H1 (cell line): ENCODE measurements around the gene CPA1. TPM values are rescaled to one million over a fixed set of nuclear protein-coding genes. Genes with fewer than 3 reads are reported as not detected.

Experiments
- CTBP2 ChIP-seq: IDR thresholded peaks from 2 replicates; pipeline ENCODE4 v1.7.0; 2011; ENCODE audit warnings: borderline replicate concordance, mild to moderate bottlenecking, moderate library complexity, mixed read lengths, low read length; ENCODE audit not compliant: insufficient read depth, insufficient read length
- KDM5A ChIP-seq: fragments of 200-600 bp; IDR thresholded peaks from 2 replicates; pipeline ENCODE4 v1.7.1; 2012; ENCODE audit warnings: mild to moderate bottlenecking, low read length, inconsistent platforms, mixed read lengths
- NANOG ChIP-seq: IDR thresholded peaks from 2 replicates; pipeline ENCODE4 v1.6.1; 2011; ENCODE audit warnings: low read length, low read depth, mild to moderate bottlenecking, inconsistent platforms; ENCODE audit not compliant: insufficient read depth, poor library complexity, severe bottlenecking
- PHF8 ChIP-seq: fragments of 200-600 bp; sonication (generic); conservative IDR thresholded peaks from 2 replicates; pipeline ENCODE4 v1.7.1; 2012; ENCODE audit warnings: low read depth, mild to moderate bottlenecking, inconsistent platforms, low read length, moderate library complexity
- polyA plus RNA-seq, 7 experiments: library from polyadenylated mRNA; depleted of rRNA in 3 of 7; stranded (reverse) in 5 of 7; unstranded in 2 of 7; fragments of >200 nt in 5 of 7; fragments of 200-250 nt in 2 of 7; gene quantifications; 1 replicate in 5 of 7; 2 replicates in 1 of 7; 4 replicates in 1 of 7; pipeline versions ENCODE4 v1.2.1 to v1.2.3, GENCODE V29; 2011 to 2013; ENCODE audit warnings: missing spikeins in 2 of 7, mixed read lengths in 2 of 7
- total RNA-seq: library from RNA; stranded (reverse); fragmentation: NEBNext Ultra II Directional; extraction: Animal tissue kit (Norgen Biotek cat#: 25700); gene quantifications from 2 replicates; pipeline ENCODE4 v1.2.1, GENCODE V29; 2021

The CPA1 gene
- total and polyA plus RNA-seq, 2 of the 8 experiments (the other 6 are each of a cell fraction or from before 2014, with no cell fraction given) = not detected

- TF ChIP-seq CTBP2 (no peak), NANOG (no peak), PHF8 (no peak), KDM5A (no peak)
Observed at GRCh38 chr7:130332259-130333053, 47.8 kb upstream of the CPA1 start (continued).
